ENCODE measurements around the gene MACF1.
A peak's percentile ranks its signal among the peaks of the same experiment; 100 is the strongest.
"Not testable (repeated sequence)": the region's sequence is repeated elsewhere in the genome, so short reads cannot be mapped to it uniquely, and the experiment has no call there.

Gene MACF1, protein sequence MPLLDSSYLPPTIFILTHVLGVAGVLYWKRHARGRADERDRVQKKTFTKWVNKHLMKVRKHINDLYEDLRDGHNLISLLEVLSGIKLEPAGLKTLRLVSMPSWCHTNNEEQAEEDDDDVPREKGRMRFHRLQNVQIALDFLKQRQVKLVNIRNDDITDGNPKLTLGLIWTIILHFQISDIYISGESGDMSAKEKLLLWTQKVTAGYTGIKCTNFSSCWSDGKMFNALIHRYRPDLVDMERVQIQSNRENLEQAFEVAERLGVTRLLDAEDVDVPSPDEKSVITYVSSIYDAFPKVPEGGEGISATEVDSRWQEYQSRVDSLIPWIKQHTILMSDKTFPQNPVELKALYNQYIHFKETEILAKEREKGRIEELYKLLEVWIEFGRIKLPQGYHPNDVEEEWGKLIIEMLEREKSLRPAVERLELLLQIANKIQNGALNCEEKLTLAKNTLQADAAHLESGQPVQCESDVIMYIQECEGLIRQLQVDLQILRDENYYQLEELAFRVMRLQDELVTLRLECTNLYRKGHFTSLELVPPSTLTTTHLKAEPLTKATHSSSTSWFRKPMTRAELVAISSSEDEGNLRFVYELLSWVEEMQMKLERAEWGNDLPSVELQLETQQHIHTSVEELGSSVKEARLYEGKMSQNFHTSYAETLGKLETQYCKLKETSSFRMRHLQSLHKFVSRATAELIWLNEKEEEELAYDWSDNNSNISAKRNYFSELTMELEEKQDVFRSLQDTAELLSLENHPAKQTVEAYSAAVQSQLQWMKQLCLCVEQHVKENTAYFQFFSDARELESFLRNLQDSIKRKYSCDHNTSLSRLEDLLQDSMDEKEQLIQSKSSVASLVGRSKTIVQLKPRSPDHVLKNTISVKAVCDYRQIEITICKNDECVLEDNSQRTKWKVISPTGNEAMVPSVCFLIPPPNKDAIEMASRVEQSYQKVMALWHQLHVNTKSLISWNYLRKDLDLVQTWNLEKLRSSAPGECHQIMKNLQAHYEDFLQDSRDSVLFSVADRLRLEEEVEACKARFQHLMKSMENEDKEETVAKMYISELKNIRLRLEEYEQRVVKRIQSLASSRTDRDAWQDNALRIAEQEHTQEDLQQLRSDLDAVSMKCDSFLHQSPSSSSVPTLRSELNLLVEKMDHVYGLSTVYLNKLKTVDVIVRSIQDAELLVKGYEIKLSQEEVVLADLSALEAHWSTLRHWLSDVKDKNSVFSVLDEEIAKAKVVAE (N-terminal part only)

DNA sequence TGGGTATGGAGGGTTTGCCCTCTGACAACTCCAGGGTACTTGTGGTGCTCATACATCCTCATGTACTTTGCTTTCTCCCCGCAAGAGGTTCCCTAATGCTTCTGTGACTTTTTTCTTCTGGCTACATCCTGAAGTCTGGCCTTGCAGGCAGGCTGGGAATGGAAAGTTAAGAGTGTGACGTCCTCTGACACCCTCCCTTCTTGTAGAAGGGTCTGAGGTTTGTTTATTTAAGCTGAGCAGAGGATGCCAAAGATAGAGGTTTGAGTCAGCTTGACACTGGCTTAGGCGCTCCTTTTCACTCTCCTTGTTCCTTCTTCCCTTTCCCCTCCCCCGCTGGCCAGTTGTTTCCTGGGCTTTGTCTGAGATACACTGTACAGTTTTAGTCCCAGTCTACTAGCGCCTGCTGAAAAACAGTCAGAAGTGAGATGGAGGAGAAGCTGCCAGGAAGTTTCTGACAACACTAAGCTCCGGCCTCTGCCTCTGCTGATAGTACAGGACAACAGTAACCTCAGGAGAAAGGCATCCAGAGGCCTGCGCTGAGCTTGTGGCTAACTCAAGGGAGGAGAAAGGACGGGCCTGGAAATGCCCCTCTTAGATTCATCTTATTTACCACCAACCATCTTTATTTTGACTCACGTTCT, at the start of gene MACF1:
TSS of gene MACF1 (plus strand) at position 255 of the 641 bp plus-strand sequence. CDS start at position 583, 328 bp downstream.
- DNase-seq: peak; percentile 60

DNA sequence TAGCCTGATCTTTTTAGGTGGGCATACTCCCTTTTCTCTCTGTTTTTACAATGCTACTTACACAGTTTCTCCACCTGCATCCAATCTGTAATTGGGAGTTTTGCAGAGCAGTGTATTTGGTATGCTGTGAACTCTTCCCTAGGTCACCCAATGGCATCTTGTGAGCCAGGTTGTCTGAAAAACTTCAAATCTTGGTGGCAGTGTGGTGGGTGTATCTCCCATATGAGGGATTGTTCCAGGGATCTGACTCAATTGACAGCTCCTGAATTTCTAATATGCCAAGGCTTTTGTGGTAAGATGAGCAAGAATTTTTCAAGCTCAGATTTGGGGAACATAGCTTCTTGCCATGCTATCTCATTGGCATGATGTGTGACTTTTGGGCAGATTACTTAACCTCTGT, 47.2 kb upstream of the MACF1 start:
- no peak for DNase-seq

DNA sequence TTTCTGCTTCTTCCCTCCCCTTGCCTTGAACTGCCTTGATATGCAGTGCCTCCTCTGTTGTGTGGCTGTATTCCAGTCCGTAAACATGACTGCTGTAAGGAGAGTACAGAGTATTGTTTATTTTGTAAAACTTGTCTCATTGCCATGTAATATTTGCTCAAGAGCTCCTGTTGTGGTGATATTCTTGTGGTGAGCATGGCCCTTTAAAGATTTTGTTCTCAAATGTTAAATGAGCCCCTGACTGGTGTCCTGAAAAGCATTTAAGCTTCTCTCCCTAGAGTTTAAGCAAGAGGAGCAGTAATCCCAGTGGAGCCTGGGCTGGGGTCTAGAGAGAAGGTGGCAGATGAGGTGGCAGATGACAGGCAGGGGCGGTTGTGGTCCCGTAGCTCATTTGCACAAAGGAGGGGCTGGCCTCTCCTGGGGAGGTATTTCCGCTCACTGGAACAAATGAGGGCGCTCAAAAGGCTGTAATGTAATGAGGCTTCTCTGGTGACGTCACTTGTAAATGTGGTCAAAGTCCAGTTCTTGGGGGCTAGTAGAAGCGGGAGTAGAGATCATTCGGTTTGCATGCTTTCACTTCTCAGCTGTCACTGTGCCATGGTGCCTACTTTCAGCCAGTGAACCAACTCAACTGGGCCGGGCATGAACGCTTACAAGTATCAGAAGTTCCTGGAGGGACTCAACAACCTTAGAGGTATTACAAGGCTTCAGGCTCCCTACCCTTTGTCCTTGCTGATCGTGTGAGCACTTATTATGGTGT, 46.0 kb upstream of the MACF1 start:
- DNase-seq: no peak

DNA sequence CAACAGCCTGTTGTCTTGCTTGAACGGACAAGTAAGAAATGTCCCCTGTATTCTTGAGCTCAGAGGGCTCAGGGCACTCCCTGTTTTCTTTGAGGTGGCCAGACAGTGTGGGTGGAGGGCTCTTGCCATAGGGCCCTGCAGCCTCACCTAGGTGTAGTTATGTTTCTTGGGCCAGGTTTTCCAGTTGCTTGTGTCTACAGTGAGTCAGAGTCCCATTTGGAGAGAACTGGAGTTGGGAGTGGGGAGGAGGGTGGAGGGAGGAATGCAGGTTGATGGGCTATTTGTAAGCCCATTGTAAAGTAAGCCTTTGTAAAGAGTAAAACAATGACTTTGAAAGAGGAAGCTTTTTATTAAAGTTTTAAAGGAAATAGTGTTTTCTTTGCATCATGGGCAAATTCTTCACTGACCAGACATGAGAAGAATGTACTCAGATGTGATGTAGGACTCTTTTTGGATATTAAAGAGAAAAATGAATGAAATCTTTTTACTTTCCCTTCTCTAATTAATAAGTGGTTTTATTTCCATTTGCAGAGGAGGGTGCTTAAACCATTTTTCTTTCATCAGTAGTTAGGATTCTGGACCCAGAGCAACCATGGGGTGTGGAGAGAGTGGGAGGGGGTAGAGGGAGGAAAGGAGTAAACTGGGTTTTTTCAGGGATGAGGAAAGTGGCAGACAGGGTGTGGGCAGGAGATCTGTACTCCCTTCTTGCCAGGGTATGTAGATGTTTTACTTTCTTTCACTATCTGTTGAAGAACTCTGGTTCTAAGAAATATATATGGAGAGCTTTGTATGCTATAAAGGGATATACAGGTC, 45.1 kb upstream of the MACF1 start:
- DNase-seq: no peak

DNA sequence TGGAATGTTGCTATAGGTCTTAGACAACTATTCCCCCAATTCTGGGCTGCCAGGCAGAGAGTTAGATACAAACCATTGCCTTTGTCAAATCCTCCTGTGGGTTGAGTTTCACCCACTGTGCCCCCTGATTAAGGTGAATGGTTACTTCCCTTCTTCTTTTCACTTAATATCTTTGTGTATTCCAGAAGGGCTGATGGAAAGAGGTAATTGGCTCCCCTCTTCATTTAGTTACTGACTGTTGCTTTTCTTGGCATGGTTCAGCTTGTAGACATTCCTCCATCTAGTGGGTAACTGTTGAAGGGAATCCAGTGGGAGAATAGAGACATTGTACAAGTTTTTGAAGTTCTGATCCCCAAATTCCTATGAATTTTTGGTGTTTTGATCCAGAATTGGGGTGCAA, 43.8 kb upstream of the MACF1 start:
- no peak for DNase-seq

DNA sequence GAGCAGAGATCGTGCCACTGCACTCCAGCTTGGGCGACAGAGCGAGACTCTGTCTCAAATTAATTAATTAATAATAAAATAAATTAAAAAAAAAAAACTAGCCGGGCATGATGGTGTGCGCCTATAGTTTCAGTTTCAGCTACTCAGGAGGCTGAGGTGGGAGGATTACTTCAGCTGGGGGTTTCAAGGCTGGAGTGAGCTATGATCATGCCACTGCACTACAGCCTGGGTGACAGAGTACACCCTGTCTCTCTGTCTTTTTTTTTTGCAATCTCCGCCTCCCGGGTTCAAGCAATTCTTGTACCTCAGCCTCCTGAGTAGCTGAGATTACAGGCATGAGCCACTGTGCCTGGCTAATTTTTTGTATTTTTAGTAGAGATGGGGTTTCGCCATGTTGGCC, 42.7 kb upstream of the MACF1 start:
- not testable (repeated sequence) for DNase-seq

DNA sequence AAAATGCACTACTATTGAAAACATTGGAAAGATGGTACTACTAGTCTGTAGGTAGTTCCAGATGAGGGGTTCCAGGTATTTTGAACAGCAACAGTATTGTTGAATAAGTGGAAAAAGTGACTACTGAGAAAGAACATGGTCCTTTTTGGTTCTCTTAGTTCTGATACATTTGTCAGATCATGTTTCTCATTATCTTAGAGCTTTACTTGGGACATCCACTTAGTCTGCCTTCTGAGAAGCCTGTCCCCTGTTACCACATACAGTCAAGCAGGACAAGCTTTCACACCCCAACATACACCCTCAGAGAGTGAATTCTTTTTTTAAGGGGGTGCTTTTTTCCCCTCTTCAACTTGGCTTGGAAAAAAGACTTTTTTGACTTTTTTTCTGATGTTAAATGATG, 41.0 kb upstream of the MACF1 start:
- no peak for DNase-seq

DNA sequence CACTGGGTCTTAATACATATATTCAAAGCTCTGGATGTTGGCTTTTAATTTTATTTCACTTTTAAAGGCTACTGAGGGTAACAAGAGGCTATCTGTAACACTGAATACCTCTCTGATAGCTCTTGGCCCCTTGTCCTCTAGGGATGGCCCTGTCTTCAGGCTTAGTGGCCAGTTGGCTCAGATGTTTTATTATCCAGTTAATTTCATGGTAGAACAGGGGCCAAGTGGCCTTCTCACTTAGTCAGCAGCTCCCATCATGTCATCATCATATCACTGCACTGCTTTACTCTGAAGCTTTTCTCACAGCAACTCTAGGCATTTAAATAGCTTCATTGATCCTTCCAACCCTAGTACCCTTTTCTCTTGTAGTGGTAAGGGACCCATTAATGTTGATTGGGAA, 40.2 kb upstream of the MACF1 start:
- no peak for DNase-seq

DNA sequence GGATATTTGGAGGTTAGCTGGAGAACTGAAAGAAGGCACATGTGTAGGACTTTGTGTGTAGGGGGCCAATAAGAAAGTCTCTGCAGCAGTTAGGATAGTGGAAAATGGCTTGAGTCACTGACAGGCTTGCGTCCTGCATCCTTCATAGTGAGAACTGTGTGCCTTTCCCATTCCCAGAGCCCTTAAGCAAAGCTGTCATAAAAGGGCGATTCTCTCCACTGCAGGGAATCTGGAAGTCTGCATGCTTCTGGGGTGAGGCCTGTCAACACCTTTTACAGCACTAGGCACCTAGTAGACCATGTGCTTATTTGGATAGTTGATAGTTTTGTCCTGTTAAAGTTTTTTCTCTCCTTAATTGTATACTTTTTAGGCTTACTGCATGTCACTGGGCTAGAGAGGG, 39.4 kb upstream of the MACF1 start:
- DNase-seq: no peak

DNA sequence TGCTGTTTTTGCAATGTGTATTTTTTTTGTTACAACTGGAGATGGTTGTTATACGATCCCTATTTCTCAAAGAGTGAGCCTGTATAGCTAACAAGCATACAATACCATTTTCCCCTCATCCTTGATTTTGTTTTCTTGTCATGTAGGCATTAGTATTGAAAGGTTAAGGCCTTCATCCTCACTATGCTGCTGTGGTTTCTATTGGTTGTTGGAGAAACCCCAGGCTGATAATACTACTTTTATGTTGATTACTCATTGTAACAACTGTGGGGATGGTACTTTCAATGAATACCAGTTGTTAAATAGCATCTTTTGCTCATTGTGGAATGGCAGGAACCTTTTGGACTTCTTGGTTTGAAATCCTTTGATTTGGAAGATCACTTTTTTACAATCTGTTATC, 39.0 kb upstream of the MACF1 start:
- no peak for DNase-seq

DNA sequence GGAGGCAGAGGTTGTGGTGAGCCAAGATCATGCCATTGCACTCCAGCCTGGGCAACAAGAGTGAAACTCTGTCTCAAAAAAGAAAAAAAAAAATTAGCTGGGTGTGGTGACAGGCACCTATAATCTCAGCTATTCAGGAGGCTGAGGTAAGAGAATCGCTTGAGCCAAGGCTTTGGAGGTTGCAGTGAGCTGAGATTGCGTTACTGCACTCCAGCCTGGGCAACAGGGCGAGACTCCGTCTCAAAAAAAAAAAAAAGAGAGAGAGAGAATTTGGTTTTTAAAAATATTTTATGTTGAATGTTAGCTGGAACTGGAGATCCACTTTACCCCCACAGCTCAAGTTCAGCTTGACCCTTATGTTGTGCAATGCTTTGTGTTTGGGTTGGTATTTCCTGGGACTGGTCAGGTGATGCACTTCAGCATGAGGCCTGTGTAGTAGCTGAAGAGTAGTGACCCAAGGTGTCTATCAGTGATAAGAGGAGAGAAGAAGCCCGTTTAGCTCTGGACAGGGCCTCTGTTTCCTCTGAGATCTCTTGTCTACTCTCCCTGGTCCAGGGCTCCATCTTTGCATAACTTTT, 36.8 kb upstream of the MACF1 start:
- no peak for DNase-seq

DNA sequence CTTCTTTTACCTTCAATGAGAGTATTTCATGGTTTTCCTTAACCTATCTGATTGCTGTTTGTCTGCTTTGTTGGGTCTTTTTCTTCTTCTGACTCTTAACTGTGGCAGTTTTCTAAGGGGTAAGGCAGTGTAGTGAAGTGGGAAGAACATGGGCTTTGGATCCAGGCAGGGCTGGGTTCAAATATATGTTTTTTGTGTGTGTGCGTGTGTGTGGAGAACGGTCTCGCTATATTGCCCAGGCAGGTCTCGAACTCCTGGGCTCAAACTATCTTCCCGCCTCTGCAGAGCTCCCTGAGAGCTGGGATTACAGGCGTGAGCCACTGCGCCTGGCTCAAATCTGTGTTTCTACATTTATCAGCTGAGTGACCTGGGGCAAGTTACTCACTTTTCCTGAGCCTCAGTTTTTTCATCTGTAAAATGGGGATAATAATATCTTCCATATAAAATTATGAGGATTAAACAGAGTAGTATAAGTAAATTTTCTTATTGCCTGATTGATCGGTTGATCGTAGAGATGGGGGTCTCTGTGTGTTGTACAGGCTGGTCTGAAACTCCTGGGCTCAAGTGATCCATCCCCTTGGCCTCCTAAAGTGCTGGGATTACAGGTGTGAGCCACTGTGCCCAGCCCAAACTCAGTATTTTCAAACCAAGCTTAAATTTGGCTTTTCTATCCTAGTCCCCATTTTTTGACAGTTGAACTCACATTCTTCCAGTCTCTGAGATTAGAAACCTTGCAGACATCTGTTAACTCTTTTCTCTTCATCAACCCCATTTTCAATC, 36.0 kb upstream of the MACF1 start:
- DNase-seq: no peak

DNA sequence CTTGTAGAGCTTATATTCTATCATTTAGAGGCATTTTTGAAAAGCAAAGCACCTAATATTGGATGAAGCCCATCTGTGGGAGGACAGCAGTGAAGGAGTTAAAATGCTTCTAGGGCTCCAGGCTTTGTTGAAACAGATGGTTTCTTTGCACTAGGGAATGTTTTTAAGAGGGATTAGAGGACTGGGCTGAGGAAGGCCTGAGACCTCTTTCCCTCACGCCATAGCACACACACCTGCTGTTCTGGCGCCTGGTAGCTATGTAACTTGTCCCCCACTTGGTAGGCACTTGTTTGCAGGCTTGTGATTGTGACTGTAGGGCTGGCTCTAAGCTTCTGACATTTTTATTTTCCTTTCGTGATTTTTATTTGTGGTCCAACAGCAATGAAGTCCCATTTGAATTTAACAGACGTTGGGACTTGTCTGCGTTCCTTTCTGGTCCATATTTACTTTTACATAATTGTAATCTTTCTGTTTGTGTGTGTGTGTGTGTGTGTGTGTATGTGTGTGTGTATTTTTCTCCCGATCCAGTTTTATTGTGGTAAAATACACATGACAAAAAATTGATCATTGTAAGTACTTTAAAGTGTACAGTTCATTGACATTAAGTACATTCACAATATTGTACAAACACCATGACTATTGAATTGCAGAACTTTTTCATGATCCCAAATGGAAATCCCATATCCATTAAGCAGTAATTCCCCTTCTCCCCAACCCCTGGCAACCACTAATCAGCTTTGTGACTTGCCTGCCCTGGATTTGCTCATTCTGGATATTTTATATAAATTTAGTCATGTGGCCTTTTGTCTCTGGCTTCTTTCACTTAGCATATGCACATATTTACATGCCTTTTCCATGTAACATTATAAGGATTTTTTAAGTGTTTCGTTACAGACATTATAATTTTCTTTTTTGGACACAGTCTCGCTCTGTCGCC, 33.5 kb upstream of the MACF1 start:
- no peak for DNase-seq

DNA sequence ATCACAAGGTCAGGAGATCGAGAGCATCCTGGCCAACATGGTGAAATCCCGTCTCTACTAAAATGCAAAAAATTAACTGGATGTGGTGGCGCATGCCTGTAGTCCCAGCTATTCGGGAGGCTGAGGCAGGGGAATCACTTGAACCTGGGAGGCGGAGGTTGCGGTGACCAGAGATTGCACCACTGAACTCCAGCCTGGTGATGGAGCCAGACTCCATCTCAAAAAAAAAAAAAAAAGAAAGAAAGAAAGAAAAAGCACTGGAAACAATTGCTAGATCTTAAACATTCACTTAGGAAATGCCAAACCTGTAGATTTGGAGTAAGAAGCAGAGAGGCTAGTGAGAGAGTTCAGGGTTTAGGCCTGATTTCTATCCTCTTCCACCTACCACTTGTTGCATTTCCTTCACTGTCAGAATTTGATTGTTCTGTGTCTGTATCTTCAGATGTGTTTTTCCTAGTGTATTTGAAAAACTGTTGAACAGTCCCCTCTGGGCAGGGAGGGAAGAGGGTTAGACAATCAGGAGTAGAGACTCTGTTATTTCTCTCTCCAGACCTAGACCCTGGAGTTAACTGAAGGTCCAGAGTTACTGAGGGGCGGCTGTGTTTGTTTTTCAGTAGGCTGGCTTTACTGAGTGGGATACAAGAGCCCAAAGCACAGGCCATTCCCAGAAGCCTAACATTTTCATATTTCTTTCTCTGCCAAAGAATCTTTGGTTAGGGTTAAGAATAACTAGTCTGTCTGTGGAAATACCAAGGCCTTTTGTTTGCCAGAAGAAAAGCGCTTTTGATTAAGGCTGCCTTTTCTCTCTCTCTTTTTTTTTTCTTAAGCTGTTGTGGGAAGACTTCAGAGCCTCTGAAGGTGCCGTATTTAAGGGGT, 31.1 kb upstream of the MACF1 start:
- DNase-seq: no peak

DNA sequence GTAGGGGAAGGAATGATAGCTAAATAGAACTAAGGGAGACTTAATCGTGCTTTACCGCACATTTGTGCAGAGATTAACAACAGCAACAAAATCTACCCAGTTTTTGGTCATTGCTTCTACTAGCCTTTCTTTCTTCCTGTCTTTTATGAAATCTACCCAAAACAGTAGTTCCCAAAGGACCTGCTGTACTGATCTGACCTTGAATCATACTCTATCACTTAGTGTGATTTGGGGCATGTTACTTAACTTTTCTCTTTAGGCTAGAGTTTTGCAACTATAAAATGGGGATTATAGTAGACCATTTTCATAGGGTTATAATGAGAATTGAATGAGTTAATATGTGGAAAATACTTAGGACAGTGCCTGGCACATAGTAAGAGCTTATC, 30.5 kb upstream of the MACF1 start:
- no peak for DNase-seq

DNA sequence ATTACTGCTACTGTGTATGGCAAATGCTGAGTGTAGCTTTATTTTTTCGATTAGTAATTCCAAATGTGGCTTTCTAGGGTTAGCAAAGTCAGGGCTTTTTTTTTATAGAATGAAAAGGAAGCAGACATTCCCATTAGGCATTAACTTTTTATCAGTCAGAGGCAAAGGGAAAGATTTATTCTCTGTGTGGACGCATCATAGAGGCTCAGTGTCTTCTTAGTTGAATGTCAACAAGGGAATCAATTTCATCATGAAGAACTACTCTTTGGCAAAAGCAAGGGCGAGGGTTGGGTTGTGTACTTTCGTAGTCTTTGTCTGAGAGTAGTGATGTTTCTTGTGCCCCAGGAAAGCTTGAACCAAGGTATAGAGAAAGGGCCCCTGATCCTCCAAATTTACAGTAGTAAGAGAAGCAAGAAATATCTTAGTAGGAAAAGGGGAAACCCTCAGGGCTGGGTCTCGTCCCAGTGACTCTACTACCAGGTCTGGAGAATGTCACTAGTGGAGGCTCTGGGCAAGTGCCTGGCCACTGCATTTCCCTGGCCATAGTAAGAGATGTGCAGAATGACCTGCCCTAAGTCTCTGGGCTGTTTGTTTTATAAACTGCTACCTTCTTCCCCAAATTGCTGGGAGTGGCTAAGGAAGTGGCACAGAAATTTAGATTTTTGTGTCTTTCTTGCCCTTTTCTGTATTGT, 30.0 kb upstream of the MACF1 start:
- DNase-seq: no peak

DNA sequence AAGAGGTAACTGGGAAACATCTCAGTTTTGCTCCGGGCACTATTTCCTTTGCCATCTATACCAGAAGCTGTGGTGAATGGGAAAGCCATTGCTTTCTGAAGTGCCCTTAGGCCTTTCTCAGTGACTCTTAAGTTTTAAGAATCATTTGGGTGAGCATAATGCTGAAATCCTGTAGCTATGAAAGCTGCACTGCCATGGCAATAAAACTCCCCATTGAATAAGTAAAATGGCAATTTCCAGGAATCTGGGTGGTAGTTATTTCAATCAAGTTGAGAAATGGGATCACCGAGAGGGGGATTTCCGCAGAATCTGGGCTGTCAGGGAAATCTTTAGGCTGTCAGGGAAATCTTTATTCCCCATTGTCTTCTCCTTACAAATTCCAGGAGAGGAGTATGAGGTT, 26.8 kb upstream of the MACF1 start:
- DNase-seq: no peak
